Activated CD8-positive, alpha-beta T cell treated with anti-CD3 and anti-CD28 coated beads, Interleukin-2, amount 10 ng/mL, durations not matched to agents 7 days and 5 days (primary cell): ENCODE results near the gene HHIP. TPM values are rescaled to one million over a fixed set of nuclear protein-coding genes. Genes with fewer than 3 reads are reported as not detected.

Experiments used
- ATAC-seq: fragments of 150-1000 bp; cut with Tn5 transposase; one replicate; pipeline ENCODE4 v1.10.0; 2021; ENCODE audit warnings: moderate library complexity
- CTCF ChIA-PET: fragments of 350-600 bp; sonication (Branson Sonifier 250); formaldehyde crosslinking; loops from one replicate; lab custom pipeline; 2021; ENCODE audit warnings: antibody characterized with exemption; lab: Charles Lee
- POLR2A ChIA-PET: fragments of 350-600 bp; sonication (Branson Sonifier 250); formaldehyde crosslinking; loops from one replicate; lab custom pipeline; 2021; ENCODE audit warnings: antibody characterized with exemption; lab: Charles Lee
- DNase-seq: peaks from one replicate; pipeline ENCODE4 v3.0.0-alpha.2; 2020
- H3K27ac Mint-ChIP-seq: one replicate; pipeline ENCODE4 v1.8.0; 2021; ENCODE audit warnings: mild to moderate bottlenecking, mixed read lengths
- H3K27me3 Mint-ChIP-seq: one replicate; pipeline ENCODE4 v1.8.0; 2021; ENCODE audit warnings: low read depth, mixed read lengths
- H3K36me3 Mint-ChIP-seq: one replicate; pipeline ENCODE4 v1.8.0; 2021; ENCODE audit warnings: low read depth, mixed read lengths
- H3K4me1 Mint-ChIP-seq: one replicate; pipeline ENCODE4 v1.8.0; 2021; ENCODE audit warnings: low read depth, mixed read lengths
- H3K4me3 Mint-ChIP-seq: one replicate; pipeline ENCODE4 v1.8.0; 2021; ENCODE audit warnings: mild to moderate bottlenecking, mixed read lengths
- H3K9me3 Mint-ChIP-seq: one replicate; pipeline ENCODE4 v1.8.0; 2022; ENCODE audit warnings: mixed read lengths; ENCODE audit not compliant: insufficient read depth
- total RNA-seq, 2 experiments: library from RNA; stranded (reverse); gene quantifications; one replicate each; pipeline ENCODE4 v1.2.3, GENCODE V29; 2021

The HHIP gene
- total RNA-seq, 2 experiments from 2014 or later, result not detected

DNA sequence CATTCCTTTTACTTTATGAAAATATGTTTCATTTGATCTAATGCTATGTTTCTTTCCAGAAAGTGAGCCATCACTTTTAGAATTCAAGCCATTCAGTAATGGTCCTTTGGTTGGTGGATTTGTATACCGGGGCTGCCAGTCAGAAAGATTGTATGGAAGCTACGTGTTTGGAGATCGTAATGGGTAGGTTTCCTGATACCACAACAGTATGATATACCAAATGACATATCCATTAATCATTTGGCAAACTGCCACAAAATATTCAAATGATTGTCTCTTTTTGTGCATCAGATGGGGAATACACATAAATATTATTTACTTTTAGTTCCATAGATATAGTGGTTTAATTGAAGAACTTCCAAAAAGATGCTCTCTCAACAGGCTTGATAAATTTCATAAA lies 68.2 kb downstream of the HHIP start:
- DNase-seq (no peak), ATAC-seq (no peak)
- Mint-ChIP-seq H3K4me3 (no peak overlapping the region), H3K27ac (no peak overlapping the region), H3K9me3 (no peaks in the 10 kb centered on the region), H3K4me1 (no peaks in the 10 kb centered on the region), H3K27me3 (no peaks in the 10 kb centered on the region), H3K36me3 (no peaks in the 10 kb centered on the region)
- ChIA-PET CTCF (no interaction called here), POLR2A (no interaction called here)

- no peak for DNase-seq
- Mint-ChIP-seq H3K27ac (no peak overlapping the region), H3K36me3 (no peaks in the 10 kb centered on the region), H3K4me1 (no peaks in the 10 kb centered on the region), H3K27me3 (no peaks in the 10 kb centered on the region), H3K4me3 (no peak overlapping the region), H3K9me3 (no peaks in the 10 kb centered on the region)
- CTCF ChIA-PET, result no interaction called here
- no peak for ATAC-seq
- POLR2A ChIA-PET, result no interaction called here
Observed at GRCh38 chr4:144715230-144715629, 69.3 kb downstream of the HHIP start.

GRCh38 chr4:144716778-144717177 lies 70.8 kb downstream of the HHIP start:
- no peaks in the 10 kb centered on the region for H3K9me3 Mint-ChIP-seq
- H3K4me1 Mint-ChIP-seq, result no peaks in the 10 kb centered on the region
- H3K27me3 Mint-ChIP-seq, result no peaks in the 10 kb centered on the region
- H3K4me3 Mint-ChIP-seq, result no peak overlapping the region
- ATAC-seq, result no peak
- no peaks in the 10 kb centered on the region for H3K36me3 Mint-ChIP-seq
- CTCF ChIA-PET, result no interaction called here
- no peak overlapping the region for H3K27ac Mint-ChIP-seq
- DNase-seq, result no peak
- POLR2A ChIA-PET, result no interaction called here

DNA sequence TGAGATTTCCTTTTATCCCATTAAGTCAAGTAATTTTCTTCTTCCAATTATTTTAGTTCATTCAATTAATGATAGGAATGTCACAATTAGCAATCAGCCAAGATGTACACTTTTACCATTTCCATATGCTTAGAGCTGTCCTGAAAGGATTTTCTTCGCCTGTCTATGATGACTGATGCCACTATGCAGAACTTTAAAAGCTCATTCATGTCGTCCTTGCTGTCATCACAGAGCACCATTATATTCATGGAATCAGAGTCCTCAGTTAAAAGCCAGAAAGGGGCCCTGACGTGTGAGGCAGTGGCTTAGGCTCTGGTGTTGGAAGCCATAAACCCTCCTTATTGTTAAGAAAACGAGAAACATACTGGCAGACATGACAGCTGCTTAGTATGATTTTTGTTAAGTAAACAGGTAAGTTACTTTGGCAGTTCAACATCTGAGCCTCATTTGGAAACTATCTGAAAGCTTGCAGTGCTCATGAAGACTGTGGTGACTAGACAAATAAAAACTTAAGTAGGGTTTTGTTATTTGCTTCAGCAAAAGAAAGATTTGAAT lies 73.1 kb downstream of the HHIP start:
- H3K9me3 Mint-ChIP-seq, result no peaks in the 10 kb centered on the region
- no peaks in the 10 kb centered on the region for H3K4me1 Mint-ChIP-seq
- H3K4me3 Mint-ChIP-seq, result no peak overlapping the region
- no peaks in the 10 kb centered on the region for H3K27me3 Mint-ChIP-seq
- no peaks in the 10 kb centered on the region for H3K36me3 Mint-ChIP-seq
- CTCF ChIA-PET, result no interaction called here
- DNase-seq (no peak), ATAC-seq (no peak)
- H3K27ac Mint-ChIP-seq, result no peak overlapping the region
- POLR2A ChIA-PET, result no interaction called here

DNA sequence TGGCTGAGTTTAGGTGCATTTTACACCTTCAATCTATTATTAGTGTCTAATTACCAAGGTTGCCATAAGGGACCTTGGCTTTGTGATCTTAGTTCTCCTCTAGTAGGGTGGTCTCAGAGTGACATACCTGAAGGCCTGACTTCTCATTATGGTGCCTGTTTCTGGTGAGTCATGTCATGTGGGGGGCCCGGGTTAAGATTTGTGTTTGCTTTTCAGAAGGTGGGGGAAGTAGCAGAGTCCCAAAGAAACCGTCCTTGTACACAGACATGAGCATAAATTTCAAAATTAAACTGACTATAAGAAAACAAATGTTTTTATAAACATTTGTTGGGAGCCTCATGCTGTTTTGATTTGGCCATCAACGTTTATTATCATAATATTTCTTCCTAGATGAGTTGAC lies 74.5 kb downstream of the HHIP start:
- CTCF ChIA-PET, result no interaction called here
- Mint-ChIP-seq H3K4me3 (no peak overlapping the region), H3K9me3 (no peaks in the 10 kb centered on the region), H3K27me3 (no peaks in the 10 kb centered on the region), H3K27ac (no peak overlapping the region), H3K4me1 (no peaks in the 10 kb centered on the region), H3K36me3 (no peaks in the 10 kb centered on the region)
- no peak for ATAC-seq
- DNase-seq, result no peak
- POLR2A ChIA-PET, result no interaction called here

DNA sequence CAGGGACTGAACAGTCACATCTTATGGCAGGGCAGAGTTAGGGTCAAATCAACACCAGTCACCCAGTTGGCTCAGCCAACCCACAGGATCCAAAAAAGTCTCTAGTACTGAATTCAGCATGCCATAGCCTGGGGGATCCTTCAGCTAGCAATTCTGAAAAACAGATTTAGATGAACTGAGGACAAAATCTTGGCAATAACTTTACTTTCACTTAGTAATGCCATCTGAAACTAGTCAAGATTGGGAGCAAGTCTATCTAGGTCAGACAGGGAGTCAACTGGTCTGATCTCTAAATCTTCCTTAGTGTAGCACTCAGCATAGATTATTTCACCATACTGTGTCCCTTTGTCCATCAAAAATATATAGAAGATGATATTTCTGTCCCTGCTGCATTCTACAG lies 76.0 kb downstream of the HHIP start:
- no peaks in the 10 kb centered on the region for H3K9me3 Mint-ChIP-seq
- no peaks in the 10 kb centered on the region for H3K4me1 Mint-ChIP-seq
- ATAC-seq (no peak), DNase-seq (no peak)
- POLR2A ChIA-PET, result no interaction called here
- no peaks in the 10 kb centered on the region for H3K27me3 Mint-ChIP-seq
- no peak overlapping the region for H3K4me3 Mint-ChIP-seq
- CTCF ChIA-PET, result no interaction called here
- no peak overlapping the region for H3K27ac Mint-ChIP-seq
- H3K36me3 Mint-ChIP-seq, result no peaks in the 10 kb centered on the region

- Mint-ChIP-seq H3K9me3 (no peaks in the 10 kb centered on the region), H3K4me3 (no peak overlapping the region), H3K27ac (no peak overlapping the region), H3K27me3 (no peaks in the 10 kb centered on the region), H3K4me1 (no peaks in the 10 kb centered on the region), H3K36me3 (no peaks in the 10 kb centered on the region)
- no peak for ATAC-seq
- ChIA-PET POLR2A (no interaction called here), CTCF (no interaction called here)
- DNase-seq, result no peak
Observed at GRCh38 chr4:144723471-144723870, 77.5 kb downstream of the HHIP start.

DNA sequence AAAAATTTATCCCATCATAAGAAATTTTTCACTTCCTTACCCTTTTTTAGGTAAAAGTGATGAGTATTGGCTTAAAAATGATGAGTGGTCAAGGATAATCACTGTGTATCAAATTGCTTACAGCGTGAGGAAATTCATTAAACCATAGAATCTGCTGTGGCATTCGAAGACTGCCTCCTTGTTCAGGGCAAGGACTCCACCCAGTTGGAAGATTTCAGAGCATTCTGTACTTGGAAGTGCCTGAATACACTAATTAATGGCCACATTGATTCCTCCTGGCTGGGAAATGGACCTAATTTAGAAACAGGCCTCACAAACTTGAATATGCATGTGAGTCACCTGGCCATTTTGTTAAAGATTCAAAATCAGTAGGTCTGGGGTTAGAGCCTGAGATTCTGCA lies 83.2 kb downstream of the HHIP start:
- ChIA-PET CTCF (no interaction called here), POLR2A (no interaction called here)
- Mint-ChIP-seq H3K27ac (no peak overlapping the region), H3K27me3 (no peaks in the 10 kb centered on the region), H3K4me1 (no peaks in the 10 kb centered on the region), H3K36me3 (no peaks in the 10 kb centered on the region), H3K4me3 (no peak overlapping the region), H3K9me3 (no peaks in the 10 kb centered on the region)
- DNase-seq (no peak), ATAC-seq (no peak)

DNA sequence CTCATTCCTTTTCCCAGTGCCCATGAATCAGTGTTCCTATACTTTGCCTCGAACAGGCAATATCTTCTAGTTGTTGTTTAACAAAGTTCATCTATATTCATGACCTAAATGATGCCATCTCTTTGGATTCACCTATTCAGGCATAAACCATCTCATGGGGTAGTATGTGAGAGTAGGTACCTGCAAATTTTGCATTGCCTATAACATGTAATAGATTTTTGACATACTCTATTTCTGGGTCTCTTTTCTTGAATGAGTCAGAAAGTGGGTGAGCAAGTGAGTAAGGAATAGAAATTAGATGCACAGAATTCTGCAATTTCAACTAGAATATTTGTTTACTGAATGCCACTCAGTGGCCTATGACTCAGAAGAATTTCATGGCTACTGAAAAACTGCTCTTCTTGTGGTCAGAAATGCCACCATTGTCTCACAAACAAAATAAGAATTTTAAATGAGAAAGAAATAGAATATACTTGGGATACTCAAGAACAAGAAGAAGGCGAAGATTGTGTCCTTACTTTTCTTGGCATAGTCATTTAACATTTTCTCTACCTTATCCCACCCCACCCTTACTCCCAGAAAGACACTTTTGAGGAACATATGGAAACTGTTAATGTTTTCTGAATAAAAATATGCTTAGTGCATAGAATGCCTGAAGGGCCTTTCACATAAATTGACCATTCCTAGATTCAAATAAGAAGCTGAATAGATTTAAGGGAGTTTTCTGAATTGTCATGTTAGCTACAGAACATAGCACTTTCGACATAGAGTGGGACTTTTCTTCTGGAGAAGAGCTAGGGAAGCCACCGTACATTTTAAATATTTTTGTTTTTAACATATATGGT lies 86.8 kb downstream of the HHIP start:
- DNase-seq (no peak), ATAC-seq (no peak)
- H3K27ac Mint-ChIP-seq, result no peak overlapping the region
- no peaks in the 10 kb centered on the region for H3K36me3 Mint-ChIP-seq
- ChIA-PET CTCF (no interaction called here), POLR2A (no interaction called here)
- no peaks in the 10 kb centered on the region for H3K27me3 Mint-ChIP-seq
- no peak overlapping the region for H3K4me3 Mint-ChIP-seq
- H3K9me3 Mint-ChIP-seq, result no peaks in the 10 kb centered on the region
- H3K4me1 Mint-ChIP-seq, result no peaks in the 10 kb centered on the region

DNA sequence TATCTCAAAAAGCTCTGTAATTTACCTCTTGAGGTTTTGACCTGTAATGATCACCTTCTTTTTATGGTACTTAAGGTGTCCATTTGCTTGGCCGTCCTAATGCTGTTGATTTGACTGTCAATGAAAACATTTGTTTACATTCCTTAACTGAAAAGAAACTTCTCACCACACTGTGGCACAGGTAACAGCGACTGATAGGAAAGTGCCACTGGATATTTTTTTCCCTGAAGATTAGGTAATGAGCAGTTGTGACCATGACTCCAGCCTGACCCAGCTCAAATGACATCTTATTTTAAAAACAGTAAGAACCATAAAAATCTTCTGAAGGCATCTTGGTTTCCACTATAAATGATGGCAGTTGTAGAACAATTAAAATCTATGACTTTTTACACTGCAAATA lies 87.6 kb downstream of the HHIP start:
- no peak for ATAC-seq

DNA sequence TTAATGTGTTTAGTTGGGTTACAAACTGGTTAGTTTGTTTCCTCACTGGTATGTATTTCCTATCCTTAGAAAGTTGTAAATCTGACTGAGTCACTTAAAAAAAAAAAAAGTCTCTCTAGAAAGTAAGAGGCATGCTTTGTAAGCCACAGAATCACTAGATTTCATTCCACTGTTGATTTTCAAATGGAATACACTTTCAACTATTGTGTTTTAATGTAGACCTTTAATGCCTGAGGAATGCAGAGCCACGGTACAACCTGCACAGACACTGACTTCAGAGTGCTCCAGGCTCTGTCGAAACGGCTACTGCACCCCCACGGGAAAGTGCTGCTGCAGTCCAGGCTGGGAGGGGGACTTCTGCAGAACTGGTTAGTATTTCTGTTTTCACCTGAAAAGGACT lies 88.6 kb downstream of the HHIP start:
- Mint-ChIP-seq H3K4me1 (no peaks in the 10 kb centered on the region), H3K9me3 (no peaks in the 10 kb centered on the region), H3K27me3 (no peaks in the 10 kb centered on the region), H3K27ac (no peak overlapping the region), H3K4me3 (no peak overlapping the region), H3K36me3 (no peaks in the 10 kb centered on the region)
- DNase-seq (no peak), ATAC-seq (no peak)
- POLR2A ChIA-PET, result no interaction called here
- CTCF ChIA-PET, result no interaction called here

More for the DNA sequence above, 87.6 kb downstream of the HHIP start:
- Mint-ChIP-seq H3K4me3 (no peak overlapping the region), H3K4me1 (no peaks in the 10 kb centered on the region), H3K27ac (no peak overlapping the region), H3K36me3 (no peaks in the 10 kb centered on the region), H3K27me3 (no peaks in the 10 kb centered on the region), H3K9me3 (no peaks in the 10 kb centered on the region)
- POLR2A ChIA-PET, result no interaction called here
- CTCF ChIA-PET, result no interaction called here
- DNase-seq, result no peak

GRCh38 chr4:144738649-144739048 lies 92.7 kb downstream of the HHIP start:
- ChIA-PET POLR2A (no interaction called here), CTCF (no interaction called here)
- DNase-seq, result no peak
- Mint-ChIP-seq H3K4me3 (no peak overlapping the region), H3K36me3 (no peaks in the 10 kb centered on the region), H3K27ac (no peak overlapping the region), H3K27me3 (no peaks in the 10 kb centered on the region), H3K9me3 (no peaks in the 10 kb centered on the region), H3K4me1 (no peaks in the 10 kb centered on the region)
- ATAC-seq, result no peak
